ENCODE results near the gene KCNE3.

The KCNE3 gene

GRCh38 chr11:74471037-74471436, 3.7 kb upstream of the KCNE3 start:
- DNase-seq: no peak

- DNase-seq: peak; percentile 70
These were observed 3.2 kb upstream of the KCNE3 start for GRCh38 chr11:74470526-74470925.

- DNase-seq: no peak
These were observed 1.6 kb upstream of the KCNE3 start for GRCh38 chr11:74468936-74469335.

GRCh38 chr11:74468521-74468920, 1.2 kb upstream of the KCNE3 start:
- DNase-seq: no peak

GRCh38 chr11:74468058-74468457, 709 bp upstream of the KCNE3 start:
- DNase-seq: no peak

- no peak for DNase-seq
These were observed 2.0 kb downstream of the KCNE3 start for GRCh38 chr11:74465291-74465708.

- DNase-seq: no peak
These were observed 2.6 kb downstream of the KCNE3 start for GRCh38 chr11:74464746-74465145.

- no peak for DNase-seq
These were observed 4.1 kb downstream of the KCNE3 start for GRCh38 chr11:74463216-74463615.

GRCh38 chr11:74462631-74463030, 4.7 kb downstream of the KCNE3 start:
- DNase-seq: no peak

GRCh38 chr11:74462009-74462408, 5.3 kb downstream of the KCNE3 start:
- no peak for DNase-seq

- DNase-seq: no peak
These were observed 6.7 kb downstream of the KCNE3 start for GRCh38 chr11:74460481-74461154.

- DNase-seq: no peak
These were observed 7.3 kb downstream of the KCNE3 start for GRCh38 chr11:74460065-74460464.

GRCh38 chr11:74459584-74459983, 7.8 kb downstream of the KCNE3 start:
- DNase-seq: no peak

- DNase-seq: no peak
These were observed 10.0 kb downstream of the KCNE3 start for GRCh38 chr11:74457356-74457755.

GRCh38 chr11:74453373-74453975, 13.9 kb downstream of the KCNE3 start:
- DNase-seq: peak; percentile 44

GRCh38 chr11:74452366-74452765, 15.0 kb downstream of the KCNE3 start:
- no peak for DNase-seq

- DNase-seq: no peak
These were observed 17.0 kb downstream of the KCNE3 start for GRCh38 chr11:74450318-74450717.

GRCh38 chr11:74449369-74449931, 17.9 kb downstream of the KCNE3 start:
- peak; percentile 87 for DNase-seq

GRCh38 chr11:74447720-74448119, 19.6 kb downstream of the KCNE3 start:
- no peak for DNase-seq

GRCh38 chr11:74446532-74446938, 20.8 kb downstream of the KCNE3 start:
- DNase-seq: no peak

GRCh38 chr11:74444173-74444826, 23.0 kb downstream of the KCNE3 start:
- DNase-seq: peak; percentile 40

GRCh38 chr11:74443071-74443864, 24.1 kb downstream of the KCNE3 start:
- DNase-seq: peak; percentile 92

GRCh38 chr11:74442636-74443035, 24.7 kb downstream of the KCNE3 start:
- no peak for DNase-seq

Data from NCI-H1092 (cell line).